IPS-NIHi7 (cell line): ENCODE data around the gene C1QL2.

Source experiments
- DNase-seq: peaks from one replicate; pipeline ENCODE4 v3.0.0; 2012; ENCODE audit warnings: mixed read lengths; ENCODE audit errors: extremely low spot score

C1QL2 gene

GRCh38 chr2:119137502-119137901 lies 21.0 kb downstream of the C1QL2 start:
- no peak for DNase-seq

DNA sequence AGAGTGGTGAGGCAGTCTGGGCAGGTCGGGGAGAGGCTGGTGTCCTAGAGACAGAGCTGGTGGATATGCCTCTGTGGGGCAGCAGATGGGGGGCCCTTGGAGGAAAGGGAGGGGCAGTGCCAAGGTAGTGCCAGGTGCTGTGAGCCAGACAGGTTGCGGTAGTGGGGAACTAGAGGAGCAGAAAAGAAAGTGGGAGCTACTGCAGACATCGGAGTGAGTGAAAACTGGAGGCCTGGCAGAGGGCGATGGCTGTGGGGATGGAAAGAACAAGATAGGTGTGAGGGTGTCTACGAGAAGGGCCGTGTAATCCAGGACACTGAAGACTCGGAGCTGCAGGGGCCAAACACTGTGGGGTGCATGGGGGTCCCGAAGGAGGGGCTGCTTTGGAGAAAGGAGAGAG lies 21.7 kb downstream of the C1QL2 start:
- no peak for DNase-seq

DNA sequence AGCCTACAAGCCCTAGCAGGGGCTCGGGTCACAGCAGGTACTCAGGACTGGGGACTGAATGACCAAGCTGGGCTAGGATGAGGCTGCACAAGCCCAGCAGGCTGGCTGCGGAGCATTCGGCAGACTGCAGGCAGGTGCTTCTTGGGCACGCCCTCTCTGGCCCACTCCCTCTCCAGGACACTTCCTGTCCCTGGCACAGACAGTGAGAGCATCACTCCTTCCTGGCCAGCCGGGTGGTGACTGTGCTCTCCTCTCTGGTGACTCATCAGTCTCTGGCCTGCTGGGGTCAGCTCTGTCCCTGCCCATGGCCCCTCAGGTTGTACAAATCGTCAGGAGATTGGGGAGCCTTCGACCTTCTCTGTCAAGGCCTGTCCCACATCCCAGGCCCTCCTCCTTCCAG lies 22.5 kb downstream of the C1QL2 start:
- DNase-seq: peak; percentile 50

- DNase-seq: no peak
These were observed 23.8 kb downstream of the C1QL2 start for GRCh38 chr2:119134775-119135174.

GRCh38 chr2:119126650-119127049 lies 31.9 kb downstream of the C1QL2 start:
- DNase-seq: peak; percentile 91

- DNase-seq: no peak
These were observed 35.2 kb downstream of the C1QL2 start for GRCh38 chr2:119123389-119123788.

DNA sequence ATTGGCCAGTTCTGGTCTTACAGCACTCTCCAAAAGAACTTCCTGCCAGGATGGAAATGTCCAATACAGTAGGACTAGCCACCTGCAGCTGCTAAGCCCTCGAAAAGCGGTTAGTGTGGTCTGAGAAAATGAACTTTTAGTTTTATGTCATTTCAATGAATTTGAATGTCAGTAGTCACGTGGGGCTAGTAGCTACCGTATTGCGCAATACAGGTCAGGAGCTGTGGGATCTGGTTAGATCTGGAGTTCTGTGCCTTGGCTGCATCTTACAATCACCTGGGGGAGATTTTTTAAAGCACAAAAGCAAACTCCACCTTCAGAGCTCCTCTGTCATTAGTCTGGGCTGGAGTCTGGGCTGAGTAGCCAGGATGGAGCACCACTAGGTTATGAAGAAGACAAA lies 35.9 kb downstream of the C1QL2 start:
- no peak for DNase-seq

- no peak for DNase-seq
These were observed 38.4 kb downstream of the C1QL2 start for GRCh38 chr2:119119999-119120756.

- DNase-seq: no peak
These were observed 39.3 kb downstream of the C1QL2 start for GRCh38 chr2:119119076-119119785.

DNA sequence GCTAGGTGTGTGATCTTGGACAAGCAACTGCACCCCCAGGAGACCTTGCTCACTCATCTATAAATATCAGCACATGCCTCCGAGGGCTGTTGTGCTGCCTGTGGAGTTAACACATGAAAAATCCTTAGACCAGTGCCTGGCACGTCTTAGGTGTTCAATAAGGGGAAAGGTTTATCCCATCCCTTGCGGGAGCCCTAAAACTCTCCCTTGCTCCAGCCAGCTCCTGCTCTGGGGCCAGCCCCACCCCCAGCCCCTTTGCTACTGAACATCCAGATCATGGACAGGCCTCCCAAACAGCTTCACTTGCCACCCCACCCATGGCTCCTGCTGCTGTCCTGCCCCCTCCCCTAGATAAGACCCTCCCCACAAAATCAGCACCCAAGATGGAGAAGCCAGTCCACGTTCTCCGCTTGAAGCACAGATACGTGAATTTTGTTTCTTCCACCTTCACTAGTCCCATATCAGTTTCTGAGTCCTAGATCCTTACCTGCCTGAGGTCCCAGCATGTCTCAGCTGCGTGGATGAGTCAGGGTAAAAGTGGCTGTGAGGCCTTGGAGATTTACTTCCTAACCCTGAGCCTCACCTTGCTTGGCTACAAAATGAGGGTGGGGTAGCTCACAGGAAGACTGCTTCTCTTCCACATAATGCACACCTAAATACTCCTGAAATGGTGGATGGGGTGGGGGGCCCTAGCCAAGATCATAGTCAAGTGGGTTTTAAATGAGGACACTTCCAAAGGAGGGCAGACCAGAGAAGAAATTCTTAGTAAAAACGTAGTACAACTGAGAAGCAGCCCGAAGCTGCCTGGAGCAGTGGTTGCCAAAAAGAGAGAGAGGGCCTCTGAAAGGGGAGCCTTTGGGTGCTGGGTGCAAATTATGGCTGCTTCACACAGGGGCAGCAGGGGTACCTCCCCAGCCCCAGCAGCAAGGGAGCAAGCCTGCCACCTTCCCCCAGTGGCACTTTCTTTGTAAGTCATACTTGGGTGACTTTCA lies 40.4 kb downstream of the C1QL2 start:
- no peak for DNase-seq

GRCh38 chr2:119117408-119117807 lies 41.1 kb downstream of the C1QL2 start:
- no peak for DNase-seq

DNA sequence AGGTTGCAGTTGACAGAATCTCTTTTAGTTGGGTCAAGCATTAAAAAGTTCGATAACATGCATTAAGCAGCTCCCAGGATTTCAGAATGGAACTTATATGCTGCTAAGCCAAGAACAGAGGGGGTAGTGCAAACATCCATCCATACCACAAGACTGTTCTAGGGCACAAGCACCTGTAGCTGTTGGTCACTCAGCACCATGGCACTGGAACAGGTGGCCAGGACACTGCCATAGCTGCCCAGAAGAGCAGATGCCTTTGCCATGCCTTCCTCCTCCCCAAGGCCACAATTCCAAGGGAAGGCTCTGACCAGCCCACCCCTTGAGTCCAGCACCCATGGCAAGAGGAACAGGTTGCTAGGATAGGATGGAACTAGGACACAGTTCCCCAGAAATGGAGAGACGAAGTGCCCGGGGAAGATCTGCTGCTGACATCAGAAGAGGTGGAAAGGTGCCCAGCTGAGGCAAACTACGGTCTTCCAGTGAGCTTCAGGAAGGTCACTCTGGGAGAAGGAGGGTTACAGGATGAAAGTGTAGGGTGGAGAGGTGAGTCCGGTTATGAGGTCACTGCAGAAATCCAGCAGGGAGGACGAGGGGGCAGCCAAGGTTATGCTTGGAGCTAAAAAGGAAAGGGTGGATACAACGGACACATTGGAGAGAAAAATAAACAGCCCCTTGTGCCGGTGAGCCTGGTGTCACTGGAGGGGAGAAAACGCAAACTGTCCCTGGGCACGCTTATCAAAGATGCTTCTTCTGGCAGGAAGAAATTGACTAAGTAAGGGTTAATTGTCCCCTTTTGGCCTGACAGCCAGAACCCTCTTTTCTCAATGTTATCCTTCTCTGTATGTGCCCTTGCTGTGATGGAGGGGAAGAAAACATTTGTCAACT lies 41.9 kb downstream of the C1QL2 start:
- DNase-seq: no peak

- no peak for DNase-seq
These were observed 44.3 kb downstream of the C1QL2 start for GRCh38 chr2:119114266-119114665.

GRCh38 chr2:119113489-119113770 lies 45.1 kb downstream of the C1QL2 start:
- no peak for DNase-seq

DNA sequence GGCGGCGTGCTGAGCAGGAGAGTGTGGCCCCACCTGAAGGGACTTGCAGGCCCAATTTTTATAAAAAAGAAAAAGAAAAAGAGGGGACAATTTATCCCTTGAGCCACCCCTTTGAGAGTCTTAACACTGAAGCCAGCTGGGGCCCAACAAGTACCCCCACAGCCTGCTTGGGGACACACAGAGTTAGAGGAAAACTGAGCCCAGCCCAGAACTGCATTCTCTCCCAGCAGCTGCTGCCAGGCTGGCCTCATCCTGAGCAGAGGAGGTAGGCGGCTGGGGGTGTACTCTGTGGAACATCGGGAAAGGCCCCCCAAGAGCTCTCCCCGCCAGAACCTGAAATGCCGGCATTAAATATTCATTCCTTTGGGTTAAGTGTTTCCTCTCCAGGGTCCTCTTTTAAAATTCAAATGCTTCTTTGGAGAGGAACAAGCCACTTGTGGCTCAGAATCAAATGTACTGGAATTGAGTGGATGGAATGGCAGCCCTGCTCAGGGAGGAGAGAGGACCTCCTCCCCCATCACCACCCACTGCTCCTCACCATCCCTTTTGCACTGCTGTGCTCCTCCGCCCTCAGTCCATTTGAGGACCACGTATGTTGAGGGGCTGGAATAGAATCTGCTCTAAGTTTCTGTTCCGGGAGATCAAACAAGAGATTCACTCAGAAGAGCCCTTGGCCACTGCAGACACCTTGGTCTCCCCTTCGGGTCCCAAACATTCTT lies 45.6 kb downstream of the C1QL2 start:
- peak; percentile 43 for DNase-seq

DNA sequence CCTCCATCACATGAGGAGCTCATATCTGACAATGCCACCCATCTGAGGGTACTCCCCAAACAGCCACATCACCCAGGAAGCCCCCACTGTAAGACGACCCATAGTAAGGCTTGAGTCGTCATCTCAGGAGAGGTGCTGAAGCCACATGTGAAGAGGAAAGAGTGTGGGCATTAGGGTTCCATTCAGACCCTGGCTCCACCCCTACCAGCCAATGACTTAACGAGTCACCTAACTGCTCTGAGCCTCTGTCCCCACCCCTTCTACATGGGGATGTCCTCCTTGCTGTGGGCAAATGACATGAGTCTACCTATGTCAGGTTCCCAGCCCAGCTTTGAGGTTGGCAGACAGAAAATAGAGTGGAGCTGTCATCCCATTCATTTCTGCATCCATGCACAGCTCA lies 46.3 kb downstream of the C1QL2 start:
- no peak for DNase-seq

- DNase-seq: no peak
These were observed 47.2 kb downstream of the C1QL2 start for GRCh38 chr2:119111115-119111975.

DNA sequence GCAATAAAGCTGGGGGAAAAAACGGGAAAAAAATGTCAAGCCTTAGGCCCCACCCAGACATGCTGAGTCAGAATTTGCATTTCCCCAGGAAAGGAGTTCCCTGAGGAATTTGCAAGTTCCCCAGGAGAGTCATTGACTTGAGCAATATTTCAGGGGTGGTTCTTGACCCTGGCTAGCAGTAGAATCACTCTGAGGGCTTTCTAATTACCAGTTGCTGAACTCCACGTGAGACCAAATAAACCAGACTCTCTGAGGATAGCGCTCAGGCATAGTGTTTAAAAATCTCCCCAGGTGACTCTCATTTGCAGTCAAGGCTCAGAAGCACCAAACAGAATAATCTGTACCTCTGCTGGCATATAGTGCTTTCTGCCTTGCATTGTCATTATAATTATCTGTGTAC lies 48.7 kb downstream of the C1QL2 start:
- DNase-seq: peak; percentile 33

DNA sequence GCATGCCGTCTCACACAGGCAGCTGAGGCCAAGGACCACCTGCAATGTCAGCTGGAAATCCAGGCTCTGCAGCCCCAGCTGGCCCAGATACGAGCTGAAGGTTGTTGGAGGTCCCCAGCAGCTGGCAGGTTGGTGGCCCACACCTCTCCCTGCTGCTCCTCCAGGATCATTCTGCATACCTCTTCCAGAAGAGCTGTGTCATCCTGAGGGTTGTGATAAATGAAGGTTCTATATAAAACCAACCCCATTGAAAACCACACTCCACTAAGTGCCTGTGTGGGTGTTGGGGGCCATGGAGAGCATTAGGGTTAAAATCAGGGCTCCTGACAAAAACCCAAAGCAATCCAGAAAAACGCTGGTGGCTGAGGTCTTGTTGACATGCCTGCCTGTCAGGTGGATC lies 50.4 kb downstream of the C1QL2 start:
- DNase-seq: no peak
